Naive thymus-derived CD4-positive, alpha-beta T cell (primary cell): ENCODE data around the gene RBBP8NL. TPM values are rescaled to one million over a fixed set of nuclear protein-coding genes. Genes with fewer than 3 reads are reported as not detected.
A peak's percentile ranks its signal among the peaks of the same experiment; 100 is the strongest.

Source experiments
- ATAC-seq: fragments of 150-1000 bp; cut with Tn5 transposase; 2 replicates; pipeline ENCODE4 v1.10.0; 2021; ENCODE audit warnings: mild to moderate bottlenecking, moderate library complexity
- CTCF ChIA-PET: fragments of 350-600 bp; sonication (Branson Sonifier 250); formaldehyde crosslinking; loops from one replicate; lab custom pipeline; 2021; ENCODE audit warnings: antibody characterized with exemption; lab: Charles Lee
- POLR2A ChIA-PET: fragments of 350-600 bp; sonication (Branson Sonifier 250); formaldehyde crosslinking; loops from one replicate; lab custom pipeline; 2021; ENCODE audit warnings: antibody characterized with exemption, inconsistent platforms; lab: Charles Lee
- DNase-seq, 9 donors: peaks; one replicate each; pipeline versions ENCODE4 v3.0.0 to v3.0.0-alpha.2; 2020 to 2022; ENCODE audit warnings: mixed read lengths in 1 of 9
- H3K27ac ChIP-seq: one replicate; pipeline ENCODE4 v1.7.0; 2013; ENCODE audit warnings: mild to moderate bottlenecking, low read depth, low read length, moderate library complexity
- H3K27me3 ChIP-seq, 2 donors: one replicate each; pipeline ENCODE4 v1.7.0; 2013; ENCODE audit warnings: low read length in 2 of 2, mild to moderate bottlenecking in 2 of 2, moderate library complexity in 2 of 2; ENCODE audit not compliant: control insufficient read depth in 2 of 2, insufficient read depth in 2 of 2
- H3K36me3 ChIP-seq, 3 experiments: 1 replicate in 2 of 3; 2 replicates in 1 of 3; pipeline ENCODE4 v1.7.0; 2013; ENCODE audit warnings: low read length in 3 of 3, mild to moderate bottlenecking in 3 of 3, moderate library complexity in 1 of 3; ENCODE audit not compliant: insufficient read depth in 3 of 3, control insufficient read depth in 2 of 3
- H3K4me1 ChIP-seq, 2 donors: one replicate each; pipeline ENCODE4 v1.7.0; 2013; ENCODE audit warnings: low read length in 2 of 2, mild to moderate bottlenecking in 2 of 2, moderate library complexity in 1 of 2; ENCODE audit not compliant: control insufficient read depth in 2 of 2, insufficient read depth in 2 of 2
- H3K4me3 ChIP-seq: 2 replicates; pipeline ENCODE4 v1.7.0; 2013; ENCODE audit warnings: mild to moderate bottlenecking, low read length
- H3K9me3 ChIP-seq, 3 experiments: 1 replicate in 2 of 3; 2 replicates in 1 of 3; pipeline ENCODE4 v1.7.0; 2013; ENCODE audit warnings: low read length in 3 of 3; ENCODE audit not compliant: control insufficient read depth in 2 of 3
- H3K27ac Mint-ChIP-seq, 9 donors: one replicate each; pipeline ENCODE4 v1.8.0; 2020 to 2022; ENCODE audit warnings: mixed read lengths in 9 of 9, mild to moderate bottlenecking in 8 of 9, moderate library complexity in 5 of 9, inconsistent platforms in 2 of 9
- H3K27me3 Mint-ChIP-seq, 5 donors: one replicate each; pipeline ENCODE4 v1.8.0; 2021 to 2022; ENCODE audit warnings: mixed read lengths in 5 of 5, mild to moderate bottlenecking in 1 of 5
- H3K36me3 Mint-ChIP-seq, 5 donors: one replicate each; pipeline ENCODE4 v1.8.0; 2020 to 2022; ENCODE audit warnings: mixed read lengths in 5 of 5, mild to moderate bottlenecking in 3 of 5, inconsistent platforms in 1 of 5
- H3K4me1 Mint-ChIP-seq, 7 donors: one replicate each; pipeline ENCODE4 v1.8.0; 2020 to 2022; ENCODE audit warnings: mixed read lengths in 7 of 7, mild to moderate bottlenecking in 3 of 7, inconsistent platforms in 1 of 7
- H3K4me3 Mint-ChIP-seq, 10 donors: one replicate each; pipeline ENCODE4 v1.8.0; 2020 to 2022; ENCODE audit warnings: mild to moderate bottlenecking in 10 of 10, mixed read lengths in 10 of 10, moderate library complexity in 6 of 10, inconsistent platforms in 2 of 10
- H3K9me3 Mint-ChIP-seq, 11 donors: one replicate each; pipeline ENCODE4 v1.8.0; 2020 to 2022; ENCODE audit warnings: mixed read lengths in 11 of 11, mild to moderate bottlenecking in 4 of 11, inconsistent platforms in 1 of 11, moderate library complexity in 1 of 11
- intact Hi-C, 2 donors: fragments of 100-400 bp; cut with micrococcal nuclease; formaldehyde crosslinking; loops; one replicate each; pipeline ENCODE4 v1.15.1; 2023
- polyA plus RNA-seq, 2 donors: library from polyadenylated mRNA; unstranded; fragments of 300-500 nt; fragmentation: Illumina TruSeq; gene quantifications; one replicate each; pipeline ENCODE4 v1.2.3, GENCODE V29; 2021
- total RNA-seq, 6 experiments: library from RNA in 5 of 6; stranded (reverse) in 5 of 6; gene quantifications; 1 replicate in 5 of 6; 2 replicates in 1 of 6; pipeline ENCODE4 v1.2.3 and lab custom pipeline; 2021 to 2026

The RBBP8NL gene
- total and polyA plus RNA-seq, 7 experiments from 2014 or later: not detected

DNA sequence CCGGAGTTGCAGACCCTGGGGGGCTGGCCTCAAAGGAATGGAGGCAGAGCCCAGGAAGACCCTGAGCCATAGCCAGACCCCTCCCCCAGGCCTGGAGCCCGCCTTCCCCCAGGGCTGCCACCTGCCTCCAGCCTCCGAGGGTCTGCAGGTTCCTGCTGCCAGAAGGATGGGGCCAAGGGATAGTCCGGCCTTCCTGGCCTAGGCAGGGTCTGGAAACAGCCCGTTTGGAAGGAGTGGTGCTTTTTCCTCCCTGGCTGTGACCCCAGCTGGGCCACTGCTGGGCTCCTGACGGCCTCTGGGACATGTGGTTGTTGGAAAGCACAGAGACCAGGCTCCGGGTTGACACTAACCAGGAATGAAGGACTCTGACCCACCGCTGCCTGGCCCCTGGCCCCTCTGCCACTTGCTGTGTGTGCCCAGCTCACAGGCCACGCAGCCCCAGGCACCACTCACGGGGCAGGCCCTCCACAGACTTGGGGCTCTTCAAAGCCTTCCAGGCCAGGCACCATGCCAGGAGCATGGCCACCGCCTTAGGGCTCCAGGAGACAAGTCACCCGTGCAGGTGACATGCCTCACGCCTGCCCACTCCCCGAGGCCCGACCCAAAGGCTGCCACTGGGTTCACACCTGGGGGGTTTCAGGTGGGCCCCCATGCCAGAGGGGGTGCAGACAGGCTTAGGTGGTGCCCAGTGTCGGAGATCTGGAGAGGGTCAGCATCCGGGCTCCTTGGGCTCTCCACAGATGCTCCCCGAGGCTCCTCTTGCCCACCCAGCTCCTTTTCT lies 56.3 kb downstream of the RBBP8NL start:
- Histone ChIP-seq H3K4me3 (no peak overlapping the region), H3K27ac (no peak overlapping the region), H3K27me3 (peaks cover 0 to 18% of the 10 kb centered on the region in 2 donors), H3K9me3 (no peaks in the 10 kb centered on the region), H3K36me3 (no peaks in the 10 kb centered on the region), H3K4me1 (peaks cover 0 to 10% of the 10 kb centered on the region in 2 donors)
- ChIA-PET CTCF (no interaction called here), POLR2A (no interaction called here)
- ATAC-seq (no peak), DNase-seq (no peak)
- Mint-ChIP-seq H3K4me1 (peaks cover 0 to 6% (median 0%) of the 10 kb centered on the region in 7 donors), H3K4me3 (no peak overlapping the region), H3K36me3 (no peaks in the 10 kb centered on the region), H3K9me3 (no peaks in the 10 kb centered on the region), H3K27me3 (peaks cover under 1 to 25% (median 5%) of the 10 kb centered on the region in 5 donors), H3K27ac (no peak overlapping the region)
- intact Hi-C loops: no loop called here

DNA sequence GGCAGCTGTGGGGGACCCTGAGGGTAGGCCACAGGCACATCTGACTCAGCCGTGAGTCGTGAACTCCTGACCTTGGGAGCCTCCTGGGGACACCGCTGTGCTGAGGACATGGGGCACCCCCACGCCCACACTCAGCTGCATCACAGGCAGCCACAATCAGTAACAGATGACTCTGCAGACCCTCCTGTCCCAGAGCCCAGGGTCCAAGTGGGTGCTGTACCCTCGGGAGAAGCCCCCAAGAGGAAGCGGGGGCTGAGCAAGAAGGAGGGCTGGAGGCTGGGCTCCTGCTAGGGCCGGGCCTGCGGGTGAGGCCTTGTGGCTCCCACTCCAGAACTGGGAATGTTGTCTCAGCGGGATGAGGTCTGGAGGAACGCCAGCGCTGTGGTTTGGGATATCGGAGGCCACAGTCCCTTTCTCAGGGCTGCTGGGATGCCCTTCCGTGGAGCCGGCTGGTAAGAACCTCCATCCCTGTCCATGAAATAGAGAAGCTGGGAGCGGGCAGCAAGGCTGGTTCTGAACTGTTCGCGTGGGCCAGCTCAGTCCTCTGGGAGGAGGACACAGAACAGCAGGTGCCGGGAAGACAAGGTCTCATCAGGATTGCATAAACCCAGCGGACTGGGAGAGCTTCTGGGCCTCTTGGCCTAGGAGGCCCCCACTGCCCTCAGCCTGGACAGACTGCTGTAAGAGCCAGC lies 57.1 kb downstream of the RBBP8NL start:
- Histone ChIP-seq H3K4me3 (no peak overlapping the region), H3K36me3 (no peaks in the 10 kb centered on the region), H3K9me3 (no peaks in the 10 kb centered on the region), H3K27me3 (peaks cover 0 to 20% of the 10 kb centered on the region in 2 donors), H3K4me1 (peaks cover 0 to 11% of the 10 kb centered on the region in 2 donors), H3K27ac (no peak overlapping the region)
- Mint-ChIP-seq H3K4me3 (no peak overlapping the region), H3K27ac (no peak overlapping the region), H3K9me3 (no peaks in the 10 kb centered on the region), H3K4me1 (peaks cover 0 to 6% (median 2%) of the 10 kb centered on the region in 7 donors), H3K36me3 (no peaks in the 10 kb centered on the region), H3K27me3 (peaks cover 3 to 29% (median 8%) of the 10 kb centered on the region in 5 donors)
- DNase-seq (peak in 1 of 9 donors; percentile 49), ATAC-seq (no peak)
- CTCF ChIA-PET: no interaction called here
- POLR2A ChIA-PET: no interaction called here
- intact Hi-C loops: no loop called here

GRCh38 chr20:62369815-62370114 lies 57.6 kb downstream of the RBBP8NL start:
- Mint-ChIP-seq H3K9me3 (no peaks in the 10 kb centered on the region), H3K4me3 (no peak overlapping the region), H3K4me1 (peaks cover 0 to 8% (median 2%) of the 10 kb centered on the region in 7 donors), H3K27ac (no peak overlapping the region), H3K36me3 (no peaks in the 10 kb centered on the region), H3K27me3 (peaks cover 8 to 34% (median 13%) of the 10 kb centered on the region in 5 donors)
- DNase-seq: no peak
- H3K36me3 ChIP-seq: no peaks in the 10 kb centered on the region
- no peak for ATAC-seq
- peaks cover 0 to 20% of the 10 kb centered on the region in 2 donors for H3K27me3 ChIP-seq
- intact Hi-C loops: loop anchor here in 1 of 2 donors (5.0 kb wide), 1 partner anchor 67 kb away; the partner anchor contains the start of gene ADRM1
- no peaks in the 10 kb centered on the region for H3K9me3 ChIP-seq
- POLR2A ChIA-PET: no interaction called here
- H3K4me3 ChIP-seq: no peak overlapping the region
- H3K4me1 ChIP-seq: peaks cover 0 to 11% of the 10 kb centered on the region in 2 donors
- CTCF ChIA-PET: no interaction called here
- no peak overlapping the region for H3K27ac ChIP-seq

GRCh38 chr20:62368976-62369814 lies 58.1 kb downstream of the RBBP8NL start:
- H3K4me1 Mint-ChIP-seq: peaks cover 0 to 8% (median 2%) of the 10 kb centered on the region in 7 donors
- ATAC-seq (no peak), DNase-seq (no peak)
- no peaks in the 10 kb centered on the region for H3K9me3 ChIP-seq
- H3K27me3 Mint-ChIP-seq: peaks cover 9 to 36% (median 16%) of the 10 kb centered on the region in 5 donors
- ChIA-PET POLR2A (interaction anchor here (0.6 kb wide), 1 partner anchor 392 kb away, joined by 3 read pairs; no protein-coding TSS in a partner anchor), CTCF (no interaction called here)
- H3K4me1 ChIP-seq: peaks cover 0 to 11% of the 10 kb centered on the region in 2 donors
- no peak overlapping the region for H3K4me3 ChIP-seq
- H3K36me3 Mint-ChIP-seq: no peaks in the 10 kb centered on the region
- H3K27me3 ChIP-seq: peaks cover 0 to 20% of the 10 kb centered on the region in 2 donors
- intact Hi-C loops: loop anchor here in 1 of 2 donors (5.0 kb wide), 1 partner anchor 67 kb away; the partner anchor contains the start of gene ADRM1
- H3K9me3 Mint-ChIP-seq: no peaks in the 10 kb centered on the region
- no peak overlapping the region for H3K27ac ChIP-seq
- no peak overlapping the region for H3K27ac Mint-ChIP-seq
- no peaks in the 10 kb centered on the region for H3K36me3 ChIP-seq
- H3K4me3 Mint-ChIP-seq: peak overlapping the region in 3 of 10 donors; percentile 42 to 87 (median 71)

DNA sequence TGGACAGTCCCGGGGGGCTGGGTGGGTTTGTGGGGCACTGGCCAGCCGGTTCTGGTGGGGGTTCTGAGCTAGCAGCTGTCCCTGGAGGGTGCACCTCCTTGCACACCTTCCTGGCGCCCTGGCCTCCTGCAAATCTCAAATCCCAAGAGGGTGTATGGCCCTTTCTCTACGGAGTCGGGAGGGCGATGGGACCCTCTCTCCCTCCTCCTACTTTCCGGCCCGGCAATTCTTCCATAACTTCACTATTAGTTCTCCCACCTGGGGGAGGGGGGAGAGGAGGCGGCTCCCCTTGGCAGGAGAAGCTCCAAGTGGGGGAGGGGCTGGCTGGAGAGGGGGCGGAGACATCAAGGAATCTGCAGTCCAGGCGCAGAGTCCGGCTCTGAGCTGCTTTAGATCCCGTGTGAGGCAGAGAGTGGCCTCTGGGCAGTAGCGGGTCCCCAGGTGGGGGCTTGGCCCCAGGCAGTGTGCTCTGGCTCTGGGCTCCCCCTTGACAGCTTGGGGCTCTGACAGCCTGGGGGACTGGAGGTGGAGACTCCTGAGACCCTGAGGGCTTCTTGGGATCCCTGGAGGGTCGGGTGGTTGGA lies 58.9 kb downstream of the RBBP8NL start:
- peak overlapping the region in 9 of 10 donors; percentile 23 to 87 (median 59) for H3K4me3 Mint-ChIP-seq
- Histone ChIP-seq H3K4me1 (peaks cover 0 to 11% of the 10 kb centered on the region in 2 donors), H3K27me3 (peaks cover 0 to 20% of the 10 kb centered on the region in 2 donors), H3K27ac (no peak overlapping the region), H3K4me3 (no peak overlapping the region), H3K36me3 (no peaks in the 10 kb centered on the region), H3K9me3 (no peaks in the 10 kb centered on the region)
- no peak for ATAC-seq
- ChIA-PET CTCF (interaction anchor here (0.6 kb wide), 1 partner anchor 28 kb away, joined by 4 read pairs; no protein-coding TSS in a partner anchor), POLR2A (interaction anchor here (0.6 kb wide), 1 partner anchor 392 kb away, joined by 3 read pairs; no protein-coding TSS in a partner anchor)
- no peak for DNase-seq
- intact Hi-C loops: loop anchor here in 1 of 2 donors (5.0 kb wide), 1 partner anchor 66 kb away; the partner anchor contains the start of gene ADRM1
- no peaks in the 10 kb centered on the region for H3K36me3 Mint-ChIP-seq
- H3K27me3 Mint-ChIP-seq: peaks cover 13 to 36% (median 21%) of the 10 kb centered on the region in 5 donors
- no peaks in the 10 kb centered on the region for H3K9me3 Mint-ChIP-seq
- no peak overlapping the region for H3K27ac Mint-ChIP-seq
- peaks cover 0 to 8% (median 2%) of the 10 kb centered on the region in 7 donors for H3K4me1 Mint-ChIP-seq
